Activated B cell treated with CpG ODN at 0.5 μM for 24 hours (primary cell): ENCODE data around the gene OSBPL5. TPM values are rescaled to one million over a fixed set of nuclear protein-coding genes. Genes with fewer than 3 reads are reported as not detected.

Experiments
- ATAC-seq: fragments of 200-7000 bp; cut with Tn5 transposase; one replicate; pipeline ENCODE4 v1.10.0; 2021; ENCODE audit warnings: low read depth, mild to moderate bottlenecking, moderate library complexity
- CTCF ChIA-PET: fragments of 350-600 bp; sonication (Branson Sonifier 250); formaldehyde crosslinking; loops from one replicate; lab custom pipeline; 2021; ENCODE audit warnings: antibody characterized with exemption; lab: Charles Lee
- POLR2A ChIA-PET: fragments of 350-600 bp; sonication (Branson Sonifier 250); formaldehyde crosslinking; loops from one replicate; lab custom pipeline; 2021; ENCODE audit warnings: antibody characterized with exemption; lab: Charles Lee
- DNase-seq: peaks from one replicate; pipeline ENCODE4 v3.0.0; 2022
- H3K27ac Mint-ChIP-seq: one replicate; pipeline ENCODE4 v1.8.0; 2020; ENCODE audit warnings: mixed read lengths
- H3K27me3 Mint-ChIP-seq: one replicate; pipeline ENCODE4 v1.8.0; 2021; ENCODE audit warnings: mixed read lengths
- H3K36me3 Mint-ChIP-seq: one replicate; pipeline ENCODE4 v1.8.0; 2021; ENCODE audit warnings: low read depth, mixed read lengths
- H3K4me1 Mint-ChIP-seq: one replicate; pipeline ENCODE4 v1.8.0; 2021; ENCODE audit warnings: mixed read lengths
- H3K4me3 Mint-ChIP-seq: one replicate; pipeline ENCODE4 v1.8.0; 2020; ENCODE audit warnings: mild to moderate bottlenecking, mixed read lengths
- H3K9me3 Mint-ChIP-seq: one replicate; pipeline ENCODE4 v1.8.0; 2020; ENCODE audit warnings: mixed read lengths
- intact Hi-C: fragments of 100-400 bp; cut with micrococcal nuclease; formaldehyde crosslinking; loops from one replicate; pipeline ENCODE4 v1.15.1; 2024
- total RNA-seq: library from RNA; stranded (reverse); gene quantifications from 2 replicates; pipeline ENCODE4 v1.2.3, GENCODE V29; 2022
- TF ChIP-seq, protein P1 (sequence below): fragments of 200-600 bp; IDR thresholded peaks from one replicate; pipeline ENCODE4 v1.8.0; 2022; ENCODE audit warnings: antibody characterized with exemption, mild to moderate bottlenecking

Gene OSBPL5
- total RNA-seq, 1 donor from 2014 or later = not detected

DNA sequence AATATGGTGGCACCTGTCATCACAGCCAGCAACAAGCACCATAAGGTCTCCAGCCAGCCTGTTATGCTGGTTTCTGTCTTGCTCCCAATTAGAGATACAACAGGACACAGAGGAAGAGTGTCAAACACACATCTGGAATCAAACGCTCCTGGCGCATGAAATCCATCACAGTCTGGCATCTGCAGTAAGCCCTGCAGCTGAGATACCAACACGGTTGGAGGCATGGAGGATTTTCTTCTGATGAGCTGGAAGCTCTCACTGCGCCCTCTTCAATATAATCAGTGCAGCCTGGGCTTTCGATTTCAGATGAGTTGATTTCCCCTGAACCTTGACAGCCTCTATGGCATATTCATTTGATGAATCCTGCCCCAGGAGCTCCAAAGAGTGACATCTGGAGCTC is 80.1 kb downstream of the OSBPL5 start:
- DNase-seq = no peak
- no peak for ATAC-seq
- no peaks in the 10 kb centered on the region for H3K4me1 Mint-ChIP-seq
- H3K4me3 Mint-ChIP-seq = no peak overlapping the region
- no peaks in the 10 kb centered on the region for H3K36me3 Mint-ChIP-seq
- TF ChIP-seq, protein P1, sequence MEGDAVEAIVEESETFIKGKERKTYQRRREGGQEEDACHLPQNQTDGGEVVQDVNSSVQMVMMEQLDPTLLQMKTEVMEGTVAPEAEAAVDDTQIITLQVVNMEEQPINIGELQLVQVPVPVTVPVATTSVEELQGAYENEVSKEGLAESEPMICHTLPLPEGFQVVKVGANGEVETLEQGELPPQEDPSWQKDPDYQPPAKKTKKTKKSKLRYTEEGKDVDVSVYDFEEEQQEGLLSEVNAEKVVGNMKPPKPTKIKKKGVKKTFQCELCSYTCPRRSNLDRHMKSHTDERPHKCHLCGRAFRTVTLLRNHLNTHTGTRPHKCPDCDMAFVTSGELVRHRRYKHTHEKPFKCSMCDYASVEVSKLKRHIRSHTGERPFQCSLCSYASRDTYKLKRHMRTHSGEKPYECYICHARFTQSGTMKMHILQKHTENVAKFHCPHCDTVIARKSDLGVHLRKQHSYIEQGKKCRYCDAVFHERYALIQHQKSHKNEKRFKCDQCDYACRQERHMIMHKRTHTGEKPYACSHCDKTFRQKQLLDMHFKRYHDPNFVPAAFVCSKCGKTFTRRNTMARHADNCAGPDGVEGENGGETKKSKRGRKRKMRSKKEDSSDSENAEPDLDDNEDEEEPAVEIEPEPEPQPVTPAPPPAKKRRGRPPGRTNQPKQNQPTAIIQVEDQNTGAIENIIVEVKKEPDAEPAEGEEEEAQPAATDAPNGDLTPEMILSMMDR = no peak
- no peak overlapping the region for H3K27ac Mint-ChIP-seq
- ChIA-PET CTCF (interaction anchor here (1.3 kb wide), 1 partner anchor 48 kb away, joined by 3 read pairs; no protein-coding TSS in a partner anchor), POLR2A (no interaction called here)
- intact Hi-C loops = no loop called here
- H3K27me3 Mint-ChIP-seq = peaks cover 2% of the 10 kb centered on the region
- H3K9me3 Mint-ChIP-seq = no peaks in the 10 kb centered on the region

- DNase-seq (no peak), ATAC-seq (no peak)
- no peaks in the 10 kb centered on the region for H3K36me3 Mint-ChIP-seq
- TF ChIP-seq, protein P1 = no peak
- peaks cover 2% of the 10 kb centered on the region for H3K27me3 Mint-ChIP-seq
- H3K4me3 Mint-ChIP-seq = no peak overlapping the region
- no peak overlapping the region for H3K27ac Mint-ChIP-seq
- intact Hi-C loops = no loop called here
- H3K9me3 Mint-ChIP-seq = no peaks in the 10 kb centered on the region
- H3K4me1 Mint-ChIP-seq = no peaks in the 10 kb centered on the region
- ChIA-PET POLR2A (no interaction called here), CTCF (no interaction called here)
Observed at GRCh38 chr11:3083321-3083720, 81.8 kb downstream of the OSBPL5 start.

GRCh38 chr11:3081386-3081751 is 83.7 kb downstream of the OSBPL5 start:
- POLR2A ChIA-PET = no interaction called here
- TF ChIP-seq, protein P1 = no peak
- H3K4me1 Mint-ChIP-seq = no peaks in the 10 kb centered on the region
- ATAC-seq (no peak), DNase-seq (no peak)
- CTCF ChIA-PET = no interaction called here
- no peaks in the 10 kb centered on the region for H3K9me3 Mint-ChIP-seq
- intact Hi-C loops = no loop called here
- H3K4me3 Mint-ChIP-seq = no peak overlapping the region
- no peaks in the 10 kb centered on the region for H3K36me3 Mint-ChIP-seq
- peaks cover 4% of the 10 kb centered on the region for H3K27me3 Mint-ChIP-seq
- no peak overlapping the region for H3K27ac Mint-ChIP-seq

DNA sequence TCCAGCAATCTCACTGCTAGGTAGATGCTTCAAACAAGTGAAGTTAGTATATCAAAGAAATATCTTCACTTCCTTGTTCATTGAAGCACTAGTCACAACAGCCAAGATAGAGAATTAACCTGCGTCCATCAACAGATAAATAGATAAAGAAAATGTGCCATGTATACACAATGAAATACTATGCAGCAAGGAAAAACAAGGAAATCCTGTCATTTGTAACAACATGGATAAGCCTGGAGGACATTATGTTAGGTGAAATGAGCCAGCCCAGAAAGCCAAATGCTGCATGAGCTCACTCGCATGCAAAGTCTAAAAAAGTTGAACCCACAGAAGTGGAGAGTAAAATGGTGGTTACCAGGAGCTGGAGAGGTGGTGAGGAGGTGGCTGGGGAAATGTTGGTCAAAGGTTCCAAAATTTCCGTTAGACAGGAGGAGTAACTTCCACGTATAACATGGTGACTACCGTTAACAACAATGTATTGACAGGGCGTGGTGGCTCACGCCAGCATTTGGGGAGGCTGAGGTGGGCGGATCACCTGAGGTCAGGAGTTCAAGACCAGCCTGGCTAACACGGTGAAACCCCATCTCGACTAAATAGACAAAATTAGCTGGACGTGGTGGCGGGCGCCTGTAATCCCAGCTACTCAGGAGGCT is 84.3 kb downstream of the OSBPL5 start:
- CTCF ChIA-PET = no interaction called here

GRCh38 chr11:3080104-3080503 is 85.0 kb downstream of the OSBPL5 start:
- intact Hi-C loops = no loop called here
- Mint-ChIP-seq H3K27ac (no peak overlapping the region), H3K4me1 (no peaks in the 10 kb centered on the region), H3K4me3 (no peak overlapping the region), H3K27me3 (peaks cover 2% of the 10 kb centered on the region), H3K36me3 (no peaks in the 10 kb centered on the region), H3K9me3 (no peaks in the 10 kb centered on the region)
- DNase-seq (no peak), ATAC-seq (no peak)
- CTCF ChIA-PET = no interaction called here
- TF ChIP-seq, protein P1 = no peak
- POLR2A ChIA-PET = no interaction called here

More for the DNA sequence above, 84.3 kb downstream of the OSBPL5 start:
- no peak for ATAC-seq
- intact Hi-C loops = no loop called here
- no peaks in the 10 kb centered on the region for H3K4me1 Mint-ChIP-seq
- TF ChIP-seq, protein P1 = no peak
- H3K4me3 Mint-ChIP-seq = no peak overlapping the region
- no peak for DNase-seq
- H3K9me3 Mint-ChIP-seq = no peaks in the 10 kb centered on the region
- H3K36me3 Mint-ChIP-seq = no peaks in the 10 kb centered on the region
- H3K27me3 Mint-ChIP-seq = peaks cover 4% of the 10 kb centered on the region
- H3K27ac Mint-ChIP-seq = no peak overlapping the region
- POLR2A ChIA-PET = no interaction called here
